NCI-H524 (cell line): Measurements from ENCODE around the gene NKD1.

ENCODE experiments used
- DNase-seq, 2 experiments: peaks; one replicate each; lab custom pipeline; 2025; lab: John Stamatoyannopoulos, UW

Gene NKD1

GRCh38 chr16:50631249-50631984 lies 83.2 kb downstream of the NKD1 start:
- no peak for DNase-seq

GRCh38 chr16:50631985-50632576 lies 83.9 kb downstream of the NKD1 start:
- no peak for DNase-seq

- no peak for DNase-seq
These were observed 85.0 kb downstream of the NKD1 start for GRCh38 chr16:50632927-50633800.

GRCh38 chr16:50634090-50634489 lies 85.9 kb downstream of the NKD1 start:
- DNase-seq = no peak

- DNase-seq = peak in 1 of 2 experiments; percentile 44
These were observed 86.8 kb downstream of the NKD1 start for GRCh38 chr16:50634947-50635346.

- peak in 1 of 2 experiments; percentile 44 for DNase-seq
These were observed 87.6 kb downstream of the NKD1 start for GRCh38 chr16:50635505-50636392.

- no peak for DNase-seq
These were observed 88.7 kb downstream of the NKD1 start for GRCh38 chr16:50636753-50637374.

GRCh38 chr16:50637716-50638602 lies 89.8 kb downstream of the NKD1 start:
- no peak for DNase-seq

- no peak for DNase-seq
These were observed 90.8 kb downstream of the NKD1 start for GRCh38 chr16:50638816-50639670.

GRCh38 chr16:50640391-50640790 lies 92.2 kb downstream of the NKD1 start:
- DNase-seq = no peak

- no peak for DNase-seq
These were observed 93.0 kb downstream of the NKD1 start for GRCh38 chr16:50640919-50641817.

GRCh38 chr16:50641818-50642187 lies 93.6 kb downstream of the NKD1 start:
- DNase-seq = no peak

- DNase-seq = no peak
These were observed 94.2 kb downstream of the NKD1 start for GRCh38 chr16:50642349-50642748.

GRCh38 chr16:50643192-50643591 lies 95.0 kb downstream of the NKD1 start:
- DNase-seq = peak in 1 of 2 experiments; percentile 55

- DNase-seq = peak in 1 of 2 experiments; percentile 27
These were observed 96.0 kb downstream of the NKD1 start for GRCh38 chr16:50644245-50644644.

GRCh38 chr16:50644729-50645128 lies 96.5 kb downstream of the NKD1 start:
- peak in 1 of 2 experiments; percentile 56 for DNase-seq

- DNase-seq = peak in 1 of 2 experiments; percentile 28
These were observed 97.5 kb downstream of the NKD1 start for GRCh38 chr16:50645563-50646220.

- DNase-seq = no peak
These were observed 98.1 kb downstream of the NKD1 start for GRCh38 chr16:50646345-50646744.
